GM18508 (cell line): ENCODE results near the gene PANK4.
"Not testable (repeated sequence)": the region's sequence is repeated elsewhere in the genome, so short reads cannot be mapped to it uniquely, and the experiment has no call there.

Source experiments
- ATAC-seq: cut with Tn5 transposase; IDR thresholded peaks from one replicate; pipeline ENCODE4 v1.9.1; 2021; ENCODE audit warnings: moderate number of reproducible peaks; ENCODE audit not compliant: insufficient read depth, unreplicated experiment

The PANK4 gene

DNA sequence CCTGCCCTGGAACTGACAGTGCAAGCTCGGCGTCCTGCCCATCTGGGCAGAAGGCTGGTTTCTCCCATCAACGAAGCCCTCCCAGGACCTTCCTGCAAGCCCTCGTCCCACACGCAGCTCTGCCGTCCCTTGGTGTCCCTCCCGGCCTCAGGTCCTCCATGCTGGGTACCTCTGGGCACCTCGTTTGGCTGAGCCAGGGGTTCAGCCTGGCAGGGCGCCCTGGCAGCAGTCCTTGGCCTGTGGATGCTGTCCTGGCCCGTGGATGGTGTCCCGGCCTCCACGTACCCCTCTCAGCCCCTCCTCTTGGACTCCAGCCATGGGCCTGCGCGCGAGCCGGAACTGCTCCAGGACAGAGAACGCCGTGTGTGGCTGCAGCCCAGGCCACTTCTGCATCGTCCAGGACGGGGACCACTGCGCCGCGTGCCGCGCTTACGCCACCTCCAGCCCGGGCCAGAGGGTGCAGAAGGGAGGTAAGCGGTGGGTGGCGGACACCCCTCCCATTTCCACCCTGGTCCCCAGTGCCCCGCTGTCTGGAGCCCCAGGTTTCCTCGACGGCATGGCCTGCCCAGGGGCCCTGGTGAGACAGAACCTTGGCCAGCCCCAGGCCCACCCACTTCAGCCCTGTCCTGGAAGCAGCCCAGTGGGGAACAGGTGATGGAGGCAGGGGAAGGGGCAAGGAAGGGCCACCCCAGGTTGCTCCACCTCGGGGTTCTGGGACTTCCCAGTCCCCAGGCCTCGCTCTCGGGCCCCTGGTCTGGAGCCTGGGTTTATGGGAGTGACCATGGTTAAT is 33.3 kb upstream of the PANK4 start:
- ATAC-seq = no peak

DNA sequence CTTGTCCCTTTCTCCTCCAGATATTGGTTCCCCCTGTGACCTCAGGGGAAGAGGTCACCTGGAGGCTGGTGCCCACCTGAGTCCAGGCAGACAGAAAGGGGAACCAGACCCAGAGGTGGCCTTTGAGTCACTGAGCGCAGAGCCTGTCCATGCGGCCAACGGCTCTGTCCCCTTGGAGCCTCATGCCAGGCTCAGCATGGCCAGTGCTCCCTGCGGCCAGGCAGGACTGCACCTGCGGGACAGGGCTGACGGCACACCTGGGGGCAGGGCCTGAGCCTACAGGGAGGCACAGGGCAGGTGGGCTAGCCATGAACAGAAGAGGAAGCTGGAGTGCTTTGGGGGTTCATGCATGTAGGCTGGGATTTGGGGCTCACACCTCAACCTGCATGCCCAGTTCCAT is 32.5 kb upstream of the PANK4 start:
- no peak for ATAC-seq

DNA sequence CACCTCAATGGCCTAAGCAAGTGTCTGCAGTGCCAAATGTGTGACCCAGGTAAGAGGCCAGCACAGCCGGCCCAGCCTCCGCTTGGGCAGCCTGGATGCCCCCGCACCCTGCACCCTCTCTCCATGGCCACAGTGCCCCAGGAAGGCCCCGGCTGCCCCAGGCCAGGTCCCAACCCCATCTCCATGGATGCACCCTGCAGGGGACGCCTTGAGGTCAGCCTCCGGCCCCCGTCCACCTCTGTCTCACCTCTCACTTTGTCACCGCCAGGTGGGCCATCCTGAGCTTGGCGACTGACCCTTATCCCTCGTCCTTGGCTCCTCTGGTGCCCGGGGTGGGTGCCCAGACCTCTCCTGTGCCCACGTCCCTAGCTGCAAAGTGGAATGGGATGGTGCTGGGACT is 32.0 kb upstream of the PANK4 start:
- ATAC-seq = no peak

DNA sequence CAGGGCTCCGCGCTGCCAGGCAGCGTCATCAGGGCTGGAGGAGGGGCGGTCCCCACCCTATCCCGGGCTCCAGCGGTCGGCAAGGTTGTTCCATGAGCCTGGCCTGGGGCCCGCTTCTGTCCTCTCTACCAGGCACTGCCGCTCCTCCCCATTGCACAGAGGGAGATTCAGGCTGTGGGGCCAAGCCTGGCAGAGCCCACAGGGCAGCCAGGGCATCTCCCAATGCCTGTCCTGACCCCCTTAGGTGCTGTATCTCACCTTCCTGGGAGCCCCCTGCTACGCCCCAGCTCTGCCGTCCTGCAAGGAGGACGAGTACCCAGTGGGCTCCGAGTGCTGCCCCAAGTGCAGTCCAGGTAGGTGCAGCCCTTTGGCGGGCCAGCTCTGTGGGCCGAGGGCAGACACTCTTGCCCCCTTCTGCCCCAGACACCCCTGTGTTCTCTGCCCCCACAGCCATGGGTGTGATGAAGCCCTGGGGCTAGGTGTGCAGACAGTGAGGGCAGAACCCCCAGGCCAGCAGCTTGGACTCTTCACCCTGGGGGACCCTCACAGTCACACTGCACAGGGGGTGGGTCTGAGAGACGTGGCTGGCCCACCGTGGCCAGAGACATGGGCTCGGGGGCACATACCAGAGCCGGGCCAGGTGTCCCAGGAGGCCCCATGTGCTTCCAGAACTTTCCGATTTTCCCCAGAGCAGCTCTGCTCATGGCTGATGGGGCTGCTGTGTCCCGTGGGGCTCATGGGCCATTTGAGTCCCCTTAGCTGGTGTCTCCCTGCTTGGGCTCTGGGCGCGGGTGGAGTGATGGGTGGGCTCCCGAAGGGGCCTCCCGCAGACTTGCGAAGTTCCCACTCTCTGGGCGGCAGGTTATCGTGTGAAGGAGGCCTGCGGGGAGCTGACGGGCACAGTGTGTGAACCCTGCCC is 31.3 kb upstream of the PANK4 start:
- ATAC-seq = no peak

DNA sequence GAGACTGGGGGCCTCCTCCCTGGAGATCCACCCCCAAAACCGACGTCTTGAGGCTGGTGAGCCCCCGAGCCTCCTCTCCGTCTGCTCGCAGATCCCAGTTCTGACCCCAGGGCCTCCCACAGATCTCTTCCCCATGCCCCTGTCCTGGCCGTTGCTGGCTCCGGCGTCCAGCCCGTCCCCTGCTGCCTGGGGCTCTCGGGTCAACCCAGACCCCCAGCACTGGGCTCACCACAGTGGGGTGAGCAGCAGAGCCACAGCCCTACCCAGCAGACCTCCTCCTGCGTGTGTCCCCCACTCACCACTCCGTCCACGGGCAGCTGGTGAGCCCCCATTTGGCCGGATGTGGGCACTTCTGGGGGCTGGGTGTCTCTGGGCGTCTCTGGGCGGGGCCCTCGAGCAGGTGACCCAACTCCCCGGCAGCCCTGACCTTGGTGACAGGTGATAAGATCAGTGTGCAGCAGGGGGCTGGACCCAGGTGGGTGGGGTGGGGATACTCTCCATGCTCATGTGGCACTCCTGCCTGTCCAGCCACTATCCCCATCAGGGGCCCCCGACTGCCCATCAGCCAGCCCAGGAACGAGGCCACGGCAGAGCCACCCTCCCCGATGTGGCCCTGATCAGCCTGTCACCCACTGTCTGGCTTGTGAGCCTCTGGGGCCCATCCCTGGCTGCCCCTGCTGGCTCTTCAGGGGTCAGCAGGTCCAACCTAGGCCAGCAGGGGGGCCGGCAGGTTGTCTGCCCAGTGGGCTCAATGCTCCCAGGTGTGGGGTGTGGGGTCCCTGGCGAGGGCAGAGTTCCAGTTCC is 30.5 kb upstream of the PANK4 start:
- no peak for ATAC-seq

DNA sequence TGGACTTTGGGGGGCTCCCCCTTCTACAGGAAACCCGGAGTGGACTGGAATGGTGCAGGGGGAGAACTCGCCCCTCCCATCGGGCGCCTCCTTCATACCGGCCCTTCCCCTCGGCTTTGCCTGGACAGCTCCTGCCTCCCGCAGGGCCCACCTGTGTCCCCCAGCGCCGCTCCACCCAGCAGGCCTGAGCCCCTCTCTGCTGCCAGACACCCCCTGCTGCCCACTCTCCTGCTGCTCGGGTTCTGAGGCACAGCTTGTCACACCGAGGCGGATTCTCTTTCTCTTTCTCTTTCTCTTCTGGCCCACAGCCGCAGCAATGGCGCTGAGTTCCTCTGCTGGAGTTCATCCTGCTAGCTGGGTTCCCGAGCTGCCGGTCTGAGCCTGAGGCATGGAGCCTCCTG is 29.9 kb upstream of the PANK4 start, which contains the start of gene TNFRSF14:
TSS of gene TNFRSF14 (plus strand) at position 95 of the 401 bp plus-strand sequence. CDS start at position 389, 294 bp downstream.
- ATAC-seq = no peak

DNA sequence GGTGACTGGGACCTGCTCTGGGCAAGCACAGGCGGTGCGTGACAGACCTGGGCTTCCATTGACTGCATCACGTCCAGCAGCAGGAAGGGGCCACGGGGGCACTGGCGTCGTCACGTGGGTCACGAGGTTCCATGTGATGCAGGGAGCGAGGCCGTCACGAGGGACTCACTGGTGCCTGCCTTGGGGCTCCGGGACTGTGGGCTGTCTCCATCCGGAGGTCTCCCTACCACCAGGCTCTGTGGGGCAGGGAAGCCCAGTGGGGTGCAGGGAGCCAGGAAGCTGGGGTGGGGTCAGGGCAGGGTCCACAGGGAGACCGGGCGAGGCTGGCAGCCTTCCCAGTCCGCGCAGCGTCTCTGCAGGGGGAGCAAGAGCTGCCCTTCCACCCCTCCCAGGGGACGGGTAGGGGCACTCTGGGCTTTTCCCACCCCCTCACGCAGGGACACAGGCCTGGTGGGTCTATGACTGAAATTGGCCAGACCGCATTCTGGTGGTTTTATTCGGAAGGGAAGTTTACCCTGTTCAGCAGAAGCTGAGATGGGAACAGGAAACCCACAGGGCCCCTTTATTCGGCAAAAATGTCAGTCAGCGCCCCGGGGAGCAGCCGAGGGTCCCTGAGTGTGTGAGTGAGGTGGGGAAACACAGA is 29.4 kb upstream of the PANK4 start:
- ATAC-seq = no peak

DNA sequence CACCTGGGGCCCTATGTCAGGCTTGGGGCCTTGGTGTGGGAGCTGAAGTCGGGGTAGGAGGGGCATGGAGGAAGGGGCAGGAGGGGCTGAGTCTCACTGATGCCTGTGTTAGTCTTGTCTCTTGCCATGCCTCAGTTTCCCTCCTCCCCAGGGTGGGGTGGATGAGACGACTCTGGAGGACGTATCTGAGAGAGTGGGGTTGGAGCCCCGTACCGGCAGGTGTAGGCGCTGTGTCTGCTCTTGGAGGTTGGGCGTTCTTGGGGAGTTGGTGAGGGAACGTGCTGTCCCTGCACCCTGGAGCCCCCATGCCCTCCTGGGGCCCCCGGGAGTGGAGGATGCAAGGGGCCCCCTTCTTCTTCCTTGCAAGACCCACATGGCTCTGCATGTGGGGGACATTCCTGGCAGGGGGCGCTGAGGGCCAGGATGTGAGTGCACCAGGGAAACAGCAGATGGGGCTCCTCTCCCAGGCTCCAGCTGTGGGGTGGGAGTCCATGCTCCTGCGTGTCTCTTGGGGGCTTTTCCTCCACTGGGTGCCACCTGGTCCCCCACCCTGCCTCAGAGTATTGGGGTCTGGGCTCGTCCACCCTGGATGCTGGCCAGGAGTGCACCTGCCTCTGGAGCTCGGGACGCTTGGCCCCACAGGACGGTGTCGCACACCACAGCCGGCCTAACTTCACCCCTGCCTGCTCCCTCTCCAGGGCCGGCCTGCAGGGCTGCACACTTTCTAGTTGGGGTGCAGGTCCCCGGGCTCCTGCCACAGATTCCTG is 28.4 kb upstream of the PANK4 start:
- no peak for ATAC-seq

DNA sequence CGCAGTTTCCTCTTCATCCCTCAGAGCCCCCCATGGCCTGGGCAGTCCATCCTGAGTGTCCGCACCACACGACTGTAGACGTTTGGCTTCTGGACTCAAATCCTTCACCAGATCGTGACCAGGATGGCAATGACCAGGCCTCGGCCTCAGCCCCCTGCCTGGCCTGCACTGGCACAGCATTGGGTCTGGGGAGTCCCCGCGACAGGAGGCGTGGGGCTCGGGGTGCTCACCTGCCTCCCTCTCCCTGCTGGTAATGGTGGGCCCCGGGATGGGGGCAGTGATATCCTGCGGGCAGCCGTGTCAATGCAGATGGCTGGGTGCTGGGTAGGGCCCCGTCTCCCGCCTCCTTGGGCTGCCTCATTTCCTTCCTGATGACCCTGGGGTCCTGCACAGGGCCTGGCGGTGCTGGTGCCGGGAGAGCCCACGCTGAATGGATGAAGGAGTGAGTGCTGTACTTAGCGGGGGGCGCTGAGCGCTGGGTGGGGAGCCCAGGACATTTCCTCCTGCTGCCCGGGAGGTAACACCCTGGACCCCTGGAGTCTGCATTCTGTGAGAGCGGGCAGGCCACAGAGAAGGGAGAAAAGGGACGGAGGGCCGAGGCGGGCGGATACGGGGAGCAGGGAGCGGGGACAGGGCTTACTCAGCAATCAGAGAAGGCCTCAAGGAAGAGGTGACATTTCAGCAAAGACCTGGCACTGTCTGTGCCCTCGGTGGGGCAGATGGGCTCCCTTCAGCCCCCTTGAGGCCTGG is 27.6 kb upstream of the PANK4 start:
- ATAC-seq = no peak

DNA sequence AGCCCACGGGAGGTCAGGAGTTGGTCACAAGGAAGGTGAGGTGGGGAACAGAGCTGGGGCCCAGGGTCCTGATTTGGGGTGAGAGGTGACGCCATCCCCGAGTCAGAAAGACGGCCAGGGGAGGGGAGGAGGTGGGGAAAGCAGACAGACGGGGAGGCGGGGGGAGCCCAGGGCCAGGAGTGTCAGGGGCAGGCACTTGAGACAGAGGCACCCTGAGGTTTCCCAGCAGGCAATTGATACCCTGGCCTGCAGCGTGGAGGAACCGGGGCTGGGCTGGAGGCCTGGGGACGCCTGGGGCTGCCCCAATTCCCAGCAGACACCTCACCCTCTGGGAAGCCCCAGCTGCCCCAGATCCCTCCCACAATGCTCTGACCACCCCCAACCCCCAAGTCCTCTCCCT is 26.7 kb upstream of the PANK4 start:
- not testable (repeated sequence) for ATAC-seq

DNA sequence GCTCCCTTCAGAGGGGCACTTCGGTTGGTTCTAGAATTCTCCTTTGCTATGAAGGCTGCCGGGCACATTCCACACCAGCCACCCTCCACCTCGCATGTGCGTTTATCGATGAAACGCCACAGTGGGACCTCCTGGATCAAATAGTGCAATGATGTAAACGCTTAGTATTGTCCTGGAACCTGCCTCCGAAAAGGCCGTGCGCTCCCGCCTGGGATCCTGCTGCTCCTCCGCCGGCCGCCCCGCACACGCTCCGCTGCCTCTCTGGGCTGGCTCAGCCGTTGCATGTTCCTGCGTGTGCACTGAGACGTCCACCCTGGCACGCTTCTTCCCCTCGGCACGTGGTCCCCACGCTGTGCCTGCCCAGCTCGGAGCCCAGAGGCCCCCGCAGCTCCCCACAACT is 25.8 kb upstream of the PANK4 start:
- ATAC-seq = no peak

DNA sequence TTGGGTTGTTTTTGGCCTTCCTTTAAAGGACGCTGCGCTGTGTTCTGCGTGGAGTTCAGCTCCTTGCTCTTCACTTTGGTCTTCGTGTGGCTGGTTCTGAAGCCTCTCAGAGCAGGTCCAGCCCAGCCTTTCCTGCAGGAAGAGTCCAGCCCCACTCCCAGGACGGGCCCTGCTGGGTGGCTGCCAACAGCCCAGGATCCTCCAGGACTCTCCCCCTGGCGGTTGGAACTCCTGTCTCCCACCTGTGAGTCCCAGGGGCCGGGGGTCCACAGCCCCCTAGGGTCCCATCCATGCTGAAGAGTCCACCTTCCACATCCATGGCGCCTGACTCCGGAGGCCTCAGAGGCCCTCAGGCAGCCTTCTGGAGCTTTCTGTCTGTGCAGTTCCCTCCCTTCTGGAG is 25.1 kb upstream of the PANK4 start:
- ATAC-seq = not testable (repeated sequence)

DNA sequence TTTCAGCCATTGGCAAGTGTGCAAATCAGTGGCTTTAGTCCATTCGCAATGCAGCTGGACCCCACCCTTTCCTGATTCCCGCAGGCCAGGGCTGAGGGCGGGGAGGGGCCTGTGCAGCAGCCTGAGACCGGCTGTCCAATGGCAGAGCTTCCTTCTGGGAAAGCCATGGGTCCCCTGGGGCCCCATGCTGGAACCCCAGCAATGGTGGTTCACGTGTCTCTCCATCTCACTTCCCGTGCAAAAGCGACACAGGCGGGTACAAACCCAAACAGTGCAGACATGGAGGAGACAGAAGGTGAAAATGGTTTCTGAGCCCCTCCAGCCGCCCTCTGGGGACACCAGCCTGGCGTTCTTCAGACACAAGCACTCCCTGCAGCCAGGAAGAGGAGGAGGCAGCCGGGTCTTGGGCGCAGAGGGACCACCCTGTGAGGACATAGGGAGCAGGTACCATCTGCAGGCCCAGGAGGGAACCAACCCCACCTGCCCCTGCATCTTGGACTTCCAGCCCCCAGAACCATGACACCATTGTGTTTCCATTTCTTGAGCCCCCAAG is 24.0 kb upstream of the PANK4 start:
- not testable (repeated sequence) for ATAC-seq

DNA sequence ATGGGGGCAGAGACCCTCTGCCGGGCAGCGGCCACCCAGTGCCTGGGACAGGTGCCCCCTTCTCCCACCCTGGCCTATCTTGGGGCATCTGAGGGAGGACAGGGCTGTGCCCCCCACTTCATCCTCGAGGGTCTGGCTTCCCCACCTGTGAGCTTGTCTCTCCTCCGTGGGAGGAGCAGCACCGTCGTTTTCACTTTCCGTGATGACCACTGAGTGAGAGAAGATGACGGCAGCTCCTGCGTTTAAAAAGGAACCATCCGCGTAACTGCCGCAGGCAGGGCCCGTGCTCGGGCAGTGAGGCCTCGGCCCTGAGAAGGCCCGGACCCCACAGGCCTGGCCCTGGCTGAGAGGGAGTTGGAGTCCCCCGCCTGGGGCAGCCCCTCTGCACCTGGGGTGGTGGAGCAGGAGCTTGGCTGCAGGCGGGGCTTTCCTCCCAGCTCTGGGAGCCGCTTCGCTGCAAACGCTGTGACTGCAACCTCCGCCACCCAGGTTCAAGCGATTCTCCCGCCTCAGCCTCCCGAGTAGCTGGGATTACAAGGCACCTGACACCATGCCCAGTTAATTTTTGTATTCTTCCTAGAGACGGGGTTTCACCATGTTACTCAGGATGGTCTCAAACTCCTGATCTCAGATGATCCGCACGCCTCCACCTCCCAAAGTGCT is 23.1 kb upstream of the PANK4 start:
- not testable (repeated sequence) for ATAC-seq

DNA sequence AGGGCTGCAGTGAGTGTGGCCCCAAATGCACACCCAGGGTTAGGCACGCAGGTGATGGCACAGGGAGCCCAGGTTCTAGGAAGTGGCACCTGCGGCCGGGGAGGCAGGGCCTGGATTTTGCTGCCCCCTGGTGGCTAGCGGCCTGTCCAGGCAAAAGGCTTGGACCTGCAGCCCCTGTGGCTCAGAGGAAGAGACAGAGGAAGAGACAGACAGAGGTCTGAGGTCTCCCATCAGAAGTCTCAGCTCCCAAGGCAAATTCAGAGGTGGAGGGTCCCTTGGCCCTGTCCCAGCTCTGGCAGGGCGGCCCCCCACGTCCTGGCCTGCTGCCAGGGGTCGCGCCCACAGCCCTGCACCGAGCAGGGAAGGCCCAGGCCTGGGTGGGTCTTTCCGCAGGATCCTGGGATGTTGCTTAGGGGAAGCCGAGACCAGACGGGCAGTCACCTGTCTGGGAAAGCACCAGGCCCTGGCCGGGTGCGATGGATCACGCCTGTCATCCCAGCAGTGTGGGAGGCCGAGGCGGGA is 21.7 kb upstream of the PANK4 start:
- no peak for ATAC-seq

DNA sequence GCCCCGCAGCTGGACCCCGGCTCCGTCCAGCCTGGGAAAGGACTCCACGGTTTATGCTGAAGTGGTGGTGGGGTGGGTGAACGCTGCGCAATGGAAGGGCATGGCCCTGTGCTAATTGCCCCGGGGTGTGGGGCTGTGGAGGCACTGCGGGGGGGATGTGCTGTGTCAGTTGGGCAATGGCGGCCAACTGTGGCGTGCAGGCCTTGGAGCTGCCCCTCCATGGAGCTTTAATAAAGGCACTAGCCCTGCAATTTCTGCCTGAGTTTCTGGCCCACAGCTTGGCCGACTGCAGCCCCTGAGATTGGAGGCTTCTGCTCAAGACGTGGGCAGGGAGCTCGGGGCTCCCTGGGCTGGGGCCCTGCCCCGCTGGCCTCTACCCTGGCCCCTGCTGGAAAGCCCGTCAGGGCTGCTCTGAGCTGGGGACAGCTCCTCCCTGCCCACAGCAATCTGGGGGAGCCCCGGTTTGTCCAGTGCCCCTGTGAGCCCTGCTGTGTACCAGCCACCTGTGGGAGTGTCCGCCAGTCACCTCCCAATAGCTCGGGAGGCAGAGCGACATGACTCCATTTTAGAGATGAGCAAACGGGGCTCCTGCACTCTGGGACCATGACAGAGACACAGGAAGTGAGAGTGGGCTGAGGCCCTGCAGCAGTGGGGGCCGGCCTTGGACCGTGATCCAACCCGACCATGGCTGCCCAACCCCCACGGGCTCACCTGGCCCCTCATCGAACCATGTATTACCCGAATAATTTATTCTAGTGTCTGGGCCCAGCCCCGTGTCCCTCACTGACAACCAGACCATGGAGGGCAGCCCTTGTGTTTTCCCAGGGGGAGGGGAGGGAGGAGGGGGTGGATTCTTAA is 21.0 kb upstream of the PANK4 start:
- no peak for ATAC-seq
